Measurements from ENCODE around the gene KIR2DL3.

Gene KIR2DL3

DNA sequence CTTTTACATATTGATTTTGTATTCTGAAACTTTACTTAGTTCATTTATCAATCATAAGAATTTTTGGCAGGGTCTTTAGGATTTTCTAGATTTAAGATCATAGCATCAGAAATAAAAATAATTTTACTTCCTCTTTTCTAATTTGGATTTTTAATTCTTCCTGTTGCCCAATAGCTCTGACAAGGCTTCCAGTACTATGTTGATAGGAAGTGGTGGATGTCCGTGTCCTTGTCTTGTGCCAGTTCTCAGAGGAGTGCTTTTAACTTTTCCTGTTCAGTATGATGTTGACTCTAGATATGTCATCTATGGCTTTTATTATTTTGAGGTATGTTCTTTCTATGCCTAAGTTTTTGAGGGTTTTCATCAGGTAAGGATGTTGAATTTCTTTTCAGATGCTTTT is 57.4 kb downstream of the KIR2DL3 start:
- DNase-seq = peak; percentile 91 to 93

Measured in AML-193 (cell line).